MCF 10A (cell line): ENCODE data around the gene TRAPPC5. TPM values are rescaled to one million over a fixed set of nuclear protein-coding genes. Genes with fewer than 3 reads are reported as not detected.

Source experiments
- BruUV-seq: library from RNA; stranded (reverse); fragments of 400-500 nt; replicated peaks from 2 replicates; lab custom pipeline; 2021; lab: Mats Ljungman, UMichigan
- CTCF ChIA-PET: fragments of 300-600 bp; sonication (Branson Sonifier 250); formaldehyde crosslinking; extraction: SDS; loops from one replicate; lab custom pipeline; 2021; ENCODE audit warnings: antibody characterized with exemption, inconsistent platforms; lab: Yijun Ruan, JAX
- POLR2A ChIA-PET: fragments of 300-600, 350-650 bp; sonication (Branson Sonifier 250); formaldehyde crosslinking; extraction: SDS; loops from one replicate; lab custom pipeline; 2020; ENCODE audit warnings: antibody characterized with exemption, inconsistent platforms; lab: Yijun Ruan, JAX
- DNase-seq: peaks from one replicate; pipeline ENCODE4 v3.0.0-alpha.2; 2018; ENCODE audit not compliant: unreplicated experiment
- H3K27ac Mint-ChIP-seq: one replicate; pipeline ENCODE4 v1.8.0; 2022; ENCODE audit warnings: mild to moderate bottlenecking, low read depth, mixed read lengths; ENCODE audit not compliant: unreplicated experiment
- H3K27me3 Mint-ChIP-seq: one replicate; pipeline ENCODE4 v1.8.0; 2022; ENCODE audit warnings: mixed read lengths; ENCODE audit not compliant: insufficient read depth, unreplicated experiment
- H3K36me3 Mint-ChIP-seq: one replicate; pipeline ENCODE4 v1.8.0; 2022; ENCODE audit warnings: mild to moderate bottlenecking, moderate library complexity, mixed read lengths; ENCODE audit not compliant: insufficient read depth, unreplicated experiment
- H3K4me1 Mint-ChIP-seq: one replicate; pipeline ENCODE4 v1.8.0; 2022; ENCODE audit warnings: mixed read lengths; ENCODE audit not compliant: insufficient read depth, unreplicated experiment
- H3K4me3 Mint-ChIP-seq: one replicate; pipeline ENCODE4 v1.8.0; 2022; ENCODE audit warnings: mild to moderate bottlenecking, moderate library complexity, mixed read lengths; ENCODE audit not compliant: unreplicated experiment
- H3K9me3 Mint-ChIP-seq: one replicate; pipeline ENCODE4 v1.8.0; 2022; ENCODE audit warnings: mixed read lengths; ENCODE audit not compliant: unreplicated experiment
- CTCF ChIP-seq: fragments of 200-600 bp; IDR thresholded peaks from one replicate; pipeline ENCODE4 v1.8.0; 2022; ENCODE audit warnings: antibody characterized with exemption, mild to moderate bottlenecking; ENCODE audit not compliant: unreplicated experiment
- intact Hi-C: fragments of 100-400 bp; cut with micrococcal nuclease; formaldehyde crosslinking; loops from 2 replicates; pipeline ENCODE4 v1.14.1; 2022
- total RNA-seq: library from RNA; stranded (reverse); gene quantifications from 2 replicates; pipeline ENCODE4 v1.2.3, GENCODE V29; 2022

Gene TRAPPC5
- total RNA-seq, 1 experiment from 2014 or later = 123 TPM

- POLR2A ChIA-PET = interaction anchor here (0.7 kb wide), 1 partner anchor 15 kb away, joined by 4 read pairs; no protein-coding TSS in a partner anchor
- TF ChIP-seq CTCF = no peak
- no TSS peak for BruUV-seq
- H3K9me3 Mint-ChIP-seq = no peaks in the 10 kb centered on the region
- H3K27ac Mint-ChIP-seq = no peak overlapping the region
- no peaks in the 10 kb centered on the region for H3K4me1 Mint-ChIP-seq
- no peak for DNase-seq
- intact Hi-C loops = no loop called here
- CTCF ChIA-PET = interaction anchor here (1.4 kb wide), 1 partner anchor 10 kb away, joined by 3 read pairs; the partner anchor contains the start of gene TRAPPC5
- H3K4me3 Mint-ChIP-seq = peak overlapping the region; percentile 37
- peaks cover 22% of the 10 kb centered on the region for H3K27me3 Mint-ChIP-seq
- no peaks in the 10 kb centered on the region for H3K36me3 Mint-ChIP-seq
These were observed 9.8 kb upstream of the TRAPPC5 start for GRCh38 chr19:7670790-7671189.

GRCh38 chr19:7672522-7672921 is 8.1 kb upstream of the TRAPPC5 start:
- Mint-ChIP-seq H3K4me3 (no peak overlapping the region), H3K27ac (no peak overlapping the region), H3K27me3 (peaks cover 22% of the 10 kb centered on the region), H3K4me1 (no peaks in the 10 kb centered on the region), H3K9me3 (no peaks in the 10 kb centered on the region), H3K36me3 (no peaks in the 10 kb centered on the region)
- POLR2A ChIA-PET = no interaction called here
- intact Hi-C loops = no loop called here
- no TSS peak for BruUV-seq
- no peak for TF ChIP-seq CTCF
- DNase-seq = no peak
- CTCF ChIA-PET = no interaction called here

- TF ChIP-seq CTCF = no peak
- CTCF ChIA-PET = interaction anchor here (0.6 to 1.0 kb wide), 2 partner anchors 21 to 23 kb away, joined by 4 read pairs; no protein-coding TSS in a partner anchor
- intact Hi-C loops = no loop called here
- Mint-ChIP-seq H3K27me3 (peaks cover 17% of the 10 kb centered on the region), H3K27ac (no peak overlapping the region), H3K9me3 (no peaks in the 10 kb centered on the region), H3K4me3 (no peak overlapping the region), H3K4me1 (peaks cover 2% of the 10 kb centered on the region), H3K36me3 (no peaks in the 10 kb centered on the region)
- DNase-seq = peak; percentile 76
- no TSS peak for BruUV-seq
- POLR2A ChIA-PET = interaction anchor here (0.6 kb wide), 1 partner anchor 206 kb away, joined by 3 read pairs; no protein-coding TSS in a partner anchor
These were observed 6.3 kb upstream of the TRAPPC5 start for GRCh38 chr19:7674010-7675005.

- no peak for TF ChIP-seq CTCF
- intact Hi-C loops = no loop called here
- Mint-ChIP-seq H3K4me3 (no peak overlapping the region), H3K36me3 (no peaks in the 10 kb centered on the region), H3K27me3 (no peaks in the 10 kb centered on the region), H3K27ac (no peak overlapping the region), H3K4me1 (peaks cover 6% of the 10 kb centered on the region), H3K9me3 (no peaks in the 10 kb centered on the region)
- BruUV-seq = no TSS peak
- ChIA-PET CTCF (interaction anchor here (0.6 to 1.2 kb wide), 5 partner anchors 26 to 356 kb away, joined by 3 to 5 read pairs (median 3); partner anchors contain the start of genes PET100 and XAB2), POLR2A (interaction anchor here (0.8 to 2.3 kb wide), 2 partner anchors 20 to 124 kb away, joined by 3 to 6 read pairs; no protein-coding TSS in a partner anchor)
- no peak for DNase-seq
These were observed 4.3 kb upstream of the TRAPPC5 start for GRCh38 chr19:7676376-7676775.
